Ovary (tissue), 9 donors: Measurements from ENCODE around the gene PODXL2. TPM values are rescaled to one million over a fixed set of nuclear protein-coding genes. Genes with fewer than 3 reads are reported as not detected.
"Not testable (repeated sequence)": the region's sequence is repeated elsewhere in the genome, so short reads cannot be mapped to it uniquely, and the experiment has no call there.

Experiments
- DNase-seq, 5 donors: peaks; one replicate each; pipeline ENCODE4 v3.0.0-alpha.2; 2019 to 2020
- H3K27ac ChIP-seq, 2 donors: fragments of 200-600 bp; one replicate each; pipeline versions ENCODE4 v1.5.1 to v1.8.0; 2019 to 2022
- H3K27me3 ChIP-seq: fragments of 200-600 bp; one replicate; pipeline ENCODE4 v1.8.0; 2022
- H3K36me3 ChIP-seq: fragments of 200-600 bp; sonication (generic); one replicate; pipeline ENCODE4 v1.5.1; 2019
- H3K4me1 ChIP-seq: one replicate; pipeline ENCODE4 v1.8.1; 2013; ENCODE audit warnings: mild to moderate bottlenecking, moderate library complexity; ENCODE audit not compliant: insufficient read depth
- H3K4me3 ChIP-seq: fragments of 200-600 bp; sonication (generic); one replicate; pipeline ENCODE4 v1.5.1; 2017
- H3K9me3 ChIP-seq, 2 donors: fragments of 200-600 bp in 1 of 2; sonication (generic) in 1 of 2; one replicate each; pipeline versions ENCODE4 v1.5.1 to v1.8.1; 2013 to 2019; ENCODE audit warnings: mild to moderate bottlenecking in 1 of 2, moderate library complexity in 1 of 2
- CTCF ChIP-seq, 3 donors: fragments of 450-650 bp in 2 of 3; fragments of 200-600 bp in 1 of 3; IDR thresholded peaks; one replicate each; pipeline versions ENCODE4 v1.5.1 to v1.8.0; 2016 to 2022; ENCODE audit warnings: antibody characterized with exemption in 3 of 3, mild to moderate bottlenecking in 1 of 3
- EP300 ChIP-seq: sonication (generic); formaldehyde crosslinking; IDR thresholded peaks from one replicate; pipeline ENCODE4 v1.6.1; 2017; ENCODE audit warnings: antibody characterized with exemption
- POLR2A ChIP-seq: fragments of 450-650 bp; IDR thresholded peaks from one replicate; pipeline ENCODE4 v1.6.1; 2017; ENCODE audit warnings: antibody characterized with exemption, mild to moderate bottlenecking, moderate library complexity
- WGBS, 3 donors: extraction: QIAGEN DNeasy Blood & Tissue Kit in 1 of 3; methylation state at CpG; one replicate each; pipeline versions ENCODE4 v1.1.5 to v1.1.7; 2013 to 2017; 5-methylcytosine and 5-hydroxymethylcytosine counted together
- intact Hi-C, 4 donors: fragments of 100-400 bp; cut with DNase I; formaldehyde crosslinking; loops; one replicate each; pipeline versions ENCODE4 v1.11.0 to v1.15.1; 2022 to 2023
- polyA plus RNA-seq, 2 donors: library from polyadenylated mRNA; stranded (reverse); fragments of 200-250 nt in 1 of 2; fragments of 350-450 nt in 1 of 2; fragmentation: Illumina TruSeq in 1 of 2; extraction: RNeasy Lipid Tissue Mini Kit (QIAGEN cat#74804) in 1 of 2; gene quantifications; one replicate each; pipeline ENCODE4 v1.2.3, GENCODE V29; 2013 to 2014
- total RNA-seq, 7 donors: library from RNA; depleted of rRNA in 2 of 7; stranded (reverse); fragments of >200 nt in 2 of 7; fragmentation: NEBNext Ultra II Directional in 3 of 7; extraction: Animal tissue kit (Norgen Biotek cat#: 25700) in 3 of 7; gene quantifications; one replicate each; pipeline versions ENCODE4 v1.1.0 to v1.2.4, GENCODE V29; 2016 to 2023
- donor health status: DM: no; HTN: no; CAD: no; lungs with moderate emphysema.
- donor health status: DM: no; HTN: no; CAD: no.
- donor health status: Bipolar disorder and iron deficiency.
- donor health status: DM: yes; HTN: yes; CAD: no.
- donor health status: DM: no; HTN: no; CAD: no.
- donor health status: DM: yes; HTN: yes; CAD: no.

PODXL2 gene
- total and polyA plus RNA-seq, 9 donors = 5.3 to 14.3 (median 8.9) TPM

DNA sequence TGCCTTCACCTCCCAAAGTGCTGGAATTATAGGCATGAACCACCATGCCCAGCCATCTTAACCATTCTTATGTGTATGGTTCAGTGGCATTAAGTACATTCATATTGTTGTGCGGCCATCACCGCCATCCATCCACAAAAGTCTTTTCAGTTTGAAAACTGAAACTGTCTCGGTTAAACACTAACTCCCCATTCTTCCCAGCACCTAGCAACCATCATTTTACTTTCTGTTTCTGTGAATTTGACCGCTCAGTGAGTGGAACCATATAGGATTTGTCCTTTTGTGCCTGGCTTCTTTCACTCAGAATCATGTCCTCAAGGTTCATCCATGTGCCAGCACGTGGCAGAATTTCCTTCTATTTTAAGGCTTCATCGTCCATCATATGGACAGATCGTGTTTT, 24.9 kb upstream of the PODXL2 start:
- intact Hi-C loops = no loop called here
- Histone ChIP-seq H3K27ac (no peak overlapping the region), H3K9me3 (no peaks in the 10 kb centered on the region), H3K4me3 (no peak overlapping the region), H3K36me3 (no peaks in the 10 kb centered on the region), H3K27me3 (no peaks in the 10 kb centered on the region), H3K4me1 (no peaks in the 10 kb centered on the region)
- 89 to 91% (median 90%) methylated on average over 7 of the region's 7 CpGs for WGBS, 3 donors
- no peak for DNase-seq
- no peak for TF ChIP-seq EP300
- TF ChIP-seq CTCF (IDR thresholded peaks at IDR 0.05) = no peak
- TF ChIP-seq POLR2A = no peak

- no peak overlapping the region for H3K4me3 ChIP-seq
- no peaks in the 10 kb centered on the region for H3K36me3 ChIP-seq
- H3K9me3 ChIP-seq = no peaks in the 10 kb centered on the region
- DNase-seq = no peak
- H3K27ac ChIP-seq = no peak overlapping the region
- H3K27me3 ChIP-seq = no peaks in the 10 kb centered on the region
- WGBS, 3 donors = 93 to 94% (median 93%) methylated on average over 41 of the region's 41 CpGs
- intact Hi-C loops = no loop called here
- TF ChIP-seq EP300 (no peak), CTCF (IDR thresholded peaks at IDR 0.05) (no peak), POLR2A (no peak)
- no peaks in the 10 kb centered on the region for H3K4me1 ChIP-seq
These were observed 24.3 kb upstream of the PODXL2 start for GRCh38 chr3:127604546-127605165.

DNA sequence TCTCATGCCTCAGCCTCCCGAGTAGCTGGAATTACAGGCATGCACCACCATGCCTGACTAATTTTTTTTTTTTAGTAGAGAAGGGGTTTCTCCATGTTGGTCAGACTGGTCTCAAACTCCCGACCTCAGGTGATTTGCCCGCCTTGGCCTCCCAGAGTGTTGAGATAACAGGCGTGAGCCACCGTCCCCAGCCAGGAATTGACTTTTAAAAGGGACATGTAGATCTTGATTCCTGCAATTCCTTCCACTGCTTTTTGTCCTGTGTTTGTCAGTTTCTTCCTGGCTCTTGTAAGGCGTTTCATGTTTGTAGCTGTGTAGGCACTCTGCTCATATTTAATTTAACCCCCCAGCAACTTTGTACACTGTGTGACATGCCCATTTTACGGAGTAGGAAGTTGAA, 23.4 kb upstream of the PODXL2 start:
- H3K9me3 ChIP-seq, H3K27ac ChIP-seq, DNase-seq, H3K36me3 ChIP-seq, H3K4me3 ChIP-seq, H3K4me1 ChIP-seq, intact Hi-C loops, H3K27me3 ChIP-seq: not testable (repeated sequence)
- 92 to 94% (median 92%) methylated on average over 7 of the region's 7 CpGs for WGBS, 3 donors

DNA sequence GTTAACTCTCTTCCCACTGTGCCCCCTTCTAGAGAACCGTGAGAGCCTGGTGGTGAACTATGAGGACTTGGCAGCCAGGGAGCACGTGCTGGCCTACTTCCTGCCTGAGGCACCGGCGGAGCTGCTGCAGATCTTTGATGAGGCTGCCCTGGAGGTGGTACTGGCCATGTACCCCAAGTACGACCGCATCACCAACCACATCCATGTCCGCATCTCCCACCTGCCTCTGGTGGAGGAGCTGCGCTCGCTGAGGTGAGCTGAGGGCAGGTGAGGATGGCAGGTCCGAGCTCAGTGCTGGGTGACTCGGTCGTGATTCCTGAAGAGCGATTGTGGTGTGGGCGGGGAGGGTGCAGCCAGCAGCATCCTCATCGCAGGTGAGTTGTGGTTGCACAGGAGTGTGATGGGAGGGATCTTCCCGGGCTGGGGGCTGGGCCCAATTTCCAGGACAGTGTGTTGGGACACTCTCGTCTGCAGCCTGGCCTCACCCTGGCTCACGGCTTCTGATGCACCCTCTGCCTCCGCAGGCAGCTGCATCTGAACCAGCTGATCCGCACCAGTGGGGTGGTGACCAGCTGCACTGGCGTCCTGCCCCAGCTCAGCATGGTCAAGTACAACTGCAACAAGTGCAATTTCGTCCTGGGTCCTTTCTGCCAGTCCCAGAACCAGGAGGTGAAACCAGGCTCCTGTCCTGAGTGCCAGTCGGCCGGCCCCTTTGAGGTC, 22.7 kb upstream of the PODXL2 start:
- Histone ChIP-seq H3K4me1 (no peaks in the 10 kb centered on the region), H3K27ac (no peak overlapping the region), H3K36me3 (no peaks in the 10 kb centered on the region), H3K9me3 (no peaks in the 10 kb centered on the region), H3K27me3 (no peaks in the 10 kb centered on the region), H3K4me3 (no peak overlapping the region)
- no peak for DNase-seq
- WGBS, 3 donors = 91 to 92% (median 91%) methylated on average over 22 to 24 of the region's 24 CpGs
- intact Hi-C loops = no loop called here
- TF ChIP-seq POLR2A (no peak), CTCF (IDR thresholded peaks at IDR 0.05) (no peak), EP300 (no peak)

- H3K4me1 ChIP-seq = no peaks in the 10 kb centered on the region
- no peak overlapping the region for H3K27ac ChIP-seq
- no peaks in the 10 kb centered on the region for H3K27me3 ChIP-seq
- TF ChIP-seq EP300 = no peak
- H3K36me3 ChIP-seq = no peaks in the 10 kb centered on the region
- no peak overlapping the region for H3K4me3 ChIP-seq
- no peaks in the 10 kb centered on the region for H3K9me3 ChIP-seq
- intact Hi-C loops = no loop called here
- DNase-seq = no peak
- 87 to 90% (median 88%) methylated on average over 17 of the region's 17 CpGs for WGBS, 3 donors
These were observed 21.9 kb upstream of the PODXL2 start for GRCh38 chr3:127606981-127607595.
